Ectodermal cell (in vitro differentiated cells): ENCODE results near the gene S100A8.

ENCODE experiments used
- H3K27ac ChIP-seq: 2 replicates; pipeline ENCODE4 v1.7.0; 2013; ENCODE audit warnings: mild to moderate bottlenecking, low read depth, low read length; ENCODE audit not compliant: insufficient read depth, poor library complexity, severe bottlenecking
- H3K27me3 ChIP-seq: 2 replicates; pipeline ENCODE4 v1.7.0; 2013; ENCODE audit warnings: mild to moderate bottlenecking, low read length; ENCODE audit not compliant: insufficient read depth, control insufficient read depth, poor library complexity, severe bottlenecking
- H3K36me3 ChIP-seq: one replicate; pipeline ENCODE4 v1.7.0; 2013; ENCODE audit warnings: low read length; ENCODE audit not compliant: control insufficient read depth, insufficient read depth
- H3K4me1 ChIP-seq: one replicate; pipeline ENCODE4 v1.7.0; 2013; ENCODE audit warnings: low read length; ENCODE audit not compliant: control insufficient read depth, insufficient read depth
- H3K4me3 ChIP-seq: 2 replicates; pipeline ENCODE4 v1.7.0; 2013; ENCODE audit warnings: low read depth, low read length, control low read depth; ENCODE audit not compliant: insufficient read depth
- H3K9me3 ChIP-seq: 2 replicates; pipeline ENCODE4 v1.7.0; 2013; ENCODE audit warnings: mild to moderate bottlenecking, low read length, moderate library complexity; ENCODE audit not compliant: control insufficient read depth
- WGBS, 2 experiments: methylation state at CpG; one replicate each; pipeline ENCODE4 v1.1.7; 2013; ENCODE audit warnings: missing lambda C conversion rate in 2 of 2; 5-methylcytosine and 5-hydroxymethylcytosine counted together

S100A8 gene

DNA sequence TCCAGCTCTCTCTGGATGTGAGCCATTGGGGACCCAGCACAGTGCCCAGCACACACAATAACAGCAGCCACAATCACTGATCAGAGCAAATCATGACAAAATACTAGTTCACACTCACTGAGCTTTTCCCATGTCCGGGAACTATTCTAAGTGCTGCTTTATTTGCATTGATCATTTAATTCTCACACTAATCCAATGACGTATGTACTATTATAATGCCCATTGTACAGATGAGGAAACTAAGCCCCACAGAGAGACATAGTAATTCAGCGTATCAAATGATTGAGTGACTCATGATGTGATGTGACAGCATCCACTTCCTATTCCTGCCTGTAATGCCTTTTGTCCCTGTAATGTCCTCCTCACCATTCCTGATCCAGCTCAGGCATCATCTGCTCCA is 1.9 kb upstream of the S100A8 start:
- no peaks in the 10 kb centered on the region for H3K9me3 ChIP-seq
- H3K4me3 ChIP-seq: no peak overlapping the region
- no peaks in the 10 kb centered on the region for H3K36me3 ChIP-seq
- 87 to 90% methylated on average over 3 of the region's 3 CpGs for WGBS, 2 experiments
- no peak overlapping the region for H3K27ac ChIP-seq
- no peaks in the 10 kb centered on the region for H3K27me3 ChIP-seq
- H3K4me1 ChIP-seq: no peaks in the 10 kb centered on the region

DNA sequence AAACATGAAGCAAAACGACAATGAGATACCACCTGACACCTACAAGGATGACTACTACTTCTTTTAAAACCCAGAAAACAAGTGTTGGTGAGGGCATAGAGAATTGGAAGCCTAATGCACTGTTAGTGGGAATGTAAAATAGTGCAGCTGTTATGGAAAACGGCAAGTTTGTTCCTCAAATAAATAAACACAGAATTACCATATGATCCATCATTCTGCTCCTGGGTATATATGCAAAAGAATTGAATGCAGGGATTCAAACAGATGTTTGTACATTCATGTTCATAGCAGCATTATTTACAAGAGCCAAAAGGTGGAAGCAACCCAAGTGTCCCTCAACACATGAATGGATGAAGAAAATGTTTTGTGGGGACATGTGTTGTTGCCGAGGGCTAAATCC is 1.4 kb upstream of the S100A8 start:
- 86 to 100% methylated on average over 1 to 2 of the region's 3 CpGs for WGBS, 2 experiments
- Histone ChIP-seq H3K27me3 (no peaks in the 10 kb centered on the region), H3K4me3 (no peak overlapping the region)

DNA sequence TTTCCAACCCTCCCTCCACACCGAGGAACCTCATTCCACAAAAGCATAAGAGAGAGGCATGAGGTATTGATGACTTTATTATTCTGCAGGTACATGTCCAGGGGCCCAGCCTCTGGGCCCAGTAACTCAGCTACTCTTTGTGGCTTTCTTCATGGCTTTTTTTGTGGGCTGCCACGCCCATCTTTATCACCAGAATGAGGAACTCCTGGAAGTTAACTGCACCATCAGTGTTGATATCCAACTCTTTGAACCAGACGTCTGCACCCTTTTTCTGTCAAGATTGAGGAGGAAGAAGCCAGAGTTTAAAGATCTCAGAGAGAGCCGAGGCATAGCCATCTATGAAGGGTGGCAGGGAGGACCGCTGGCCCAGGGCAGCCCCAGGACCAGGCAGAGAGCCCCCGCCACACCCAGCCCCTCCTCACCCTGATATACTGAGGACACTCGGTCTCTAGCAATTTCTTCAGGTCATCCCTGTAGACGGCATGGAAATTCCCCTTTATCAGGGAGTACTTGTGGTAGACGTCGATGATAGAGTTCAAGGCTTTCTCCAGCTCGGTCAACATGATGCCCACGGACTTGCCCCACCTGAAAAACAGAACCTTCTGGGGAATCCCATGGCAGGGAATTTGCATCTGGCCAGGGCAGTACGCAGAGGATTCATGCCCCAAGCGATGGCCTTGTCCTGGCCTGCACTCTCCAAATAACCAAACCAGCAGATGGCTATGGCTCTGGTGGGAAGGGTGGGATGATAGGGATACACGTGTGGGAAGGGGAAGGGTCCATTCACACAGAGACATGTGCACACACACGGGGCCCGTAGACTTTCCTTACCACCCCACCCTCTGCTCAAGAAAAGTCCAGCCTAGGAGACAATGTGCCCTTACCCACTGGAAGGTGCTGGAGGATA is 647 bp downstream of the S100A8 start:
- H3K4me3 ChIP-seq: no peak overlapping the region
- WGBS, 2 experiments: 89 to 92% methylated on average over 16 of the region's 17 CpGs
- H3K9me3 ChIP-seq: no peaks in the 10 kb centered on the region
- no peak overlapping the region for H3K27ac ChIP-seq
- no peaks in the 10 kb centered on the region for H3K27me3 ChIP-seq
- H3K36me3 ChIP-seq: no peaks in the 10 kb centered on the region
- no peaks in the 10 kb centered on the region for H3K4me1 ChIP-seq

More for the DNA sequence above, 1.4 kb upstream of the S100A8 start:
- no peaks in the 10 kb centered on the region for H3K36me3 ChIP-seq
- H3K4me1 ChIP-seq: no peaks in the 10 kb centered on the region
- H3K27ac ChIP-seq: no peak overlapping the region
- no peaks in the 10 kb centered on the region for H3K9me3 ChIP-seq

DNA sequence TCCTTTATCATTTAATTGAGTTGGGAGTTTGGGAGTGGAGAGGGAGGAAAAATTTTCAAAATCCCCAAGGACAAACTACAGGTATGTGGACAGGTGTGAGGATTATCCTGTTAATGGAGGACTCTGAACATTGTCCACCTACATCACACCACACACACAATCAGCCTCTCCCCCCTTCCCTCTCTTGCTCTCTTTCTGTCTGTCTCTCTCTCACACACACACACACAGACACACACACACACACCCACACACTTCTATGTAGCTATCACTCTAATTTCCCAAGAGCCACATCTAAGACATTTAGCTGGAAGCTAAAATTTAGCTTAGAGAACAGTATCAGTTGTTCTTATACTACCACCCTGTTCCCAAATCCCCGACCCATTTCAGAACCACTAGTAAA is 1.5 kb downstream of the S100A8 start:
- no peak overlapping the region for H3K4me3 ChIP-seq
- H3K9me3 ChIP-seq: no peaks in the 10 kb centered on the region
- 100% methylated on average over 1 of the region's 1 CpG for WGBS, 2 experiments
- no peaks in the 10 kb centered on the region for H3K27me3 ChIP-seq
- no peak overlapping the region for H3K27ac ChIP-seq
- no peaks in the 10 kb centered on the region for H3K4me1 ChIP-seq
- no peaks in the 10 kb centered on the region for H3K36me3 ChIP-seq

DNA sequence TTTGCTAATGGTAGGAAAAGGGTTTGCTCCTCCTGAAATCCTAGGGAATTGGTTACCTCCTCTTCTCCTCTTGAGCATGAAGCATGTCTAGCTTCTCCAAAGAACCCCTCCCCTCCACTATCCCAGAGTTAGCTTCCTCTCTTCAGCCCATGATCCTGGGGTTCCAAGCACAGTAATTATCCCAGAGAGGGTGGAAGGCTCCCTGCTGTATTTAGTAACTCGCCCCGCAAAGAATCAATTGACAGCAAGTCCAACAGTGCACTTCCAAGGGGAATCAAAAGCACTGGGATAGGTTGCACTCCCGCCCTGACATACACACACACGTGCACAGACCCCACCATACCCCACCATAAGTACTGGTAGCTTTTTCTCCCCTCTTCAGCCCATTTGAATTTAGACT is 3.1 kb downstream of the S100A8 start:
- H3K4me1 ChIP-seq: no peaks in the 10 kb centered on the region
- H3K4me3 ChIP-seq: no peak overlapping the region
- no peaks in the 10 kb centered on the region for H3K27me3 ChIP-seq
- 88 to 92% methylated on average over 4 of the region's 4 CpGs for WGBS, 2 experiments
- no peaks in the 10 kb centered on the region for H3K9me3 ChIP-seq
- no peaks in the 10 kb centered on the region for H3K36me3 ChIP-seq
- H3K27ac ChIP-seq: no peak overlapping the region

DNA sequence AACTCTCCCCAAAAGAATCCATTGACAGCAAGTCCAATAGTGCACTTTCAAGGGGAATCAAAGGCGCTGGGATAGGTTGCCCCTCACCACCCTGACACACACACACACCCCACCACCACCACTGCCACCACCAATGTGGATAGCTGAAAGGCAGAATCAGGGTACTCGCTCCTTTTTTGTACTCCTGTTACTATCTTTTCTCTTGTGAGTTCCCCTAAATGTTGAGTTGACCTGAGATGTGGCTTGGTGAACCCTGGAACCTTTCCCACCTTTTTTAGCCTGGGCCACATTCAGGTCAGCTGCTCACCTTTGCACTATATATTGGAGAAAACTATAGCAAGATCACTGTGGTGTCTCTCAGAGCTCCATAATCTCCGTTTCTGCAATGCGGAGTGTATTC is 3.9 kb downstream of the S100A8 start:
- 94 to 95% methylated on average over 4 of the region's 4 CpGs for WGBS, 2 experiments
- Histone ChIP-seq H3K27me3 (no peaks in the 10 kb centered on the region), H3K36me3 (no peaks in the 10 kb centered on the region), H3K4me3 (no peak overlapping the region), H3K9me3 (no peaks in the 10 kb centered on the region), H3K27ac (no peak overlapping the region), H3K4me1 (no peaks in the 10 kb centered on the region)

DNA sequence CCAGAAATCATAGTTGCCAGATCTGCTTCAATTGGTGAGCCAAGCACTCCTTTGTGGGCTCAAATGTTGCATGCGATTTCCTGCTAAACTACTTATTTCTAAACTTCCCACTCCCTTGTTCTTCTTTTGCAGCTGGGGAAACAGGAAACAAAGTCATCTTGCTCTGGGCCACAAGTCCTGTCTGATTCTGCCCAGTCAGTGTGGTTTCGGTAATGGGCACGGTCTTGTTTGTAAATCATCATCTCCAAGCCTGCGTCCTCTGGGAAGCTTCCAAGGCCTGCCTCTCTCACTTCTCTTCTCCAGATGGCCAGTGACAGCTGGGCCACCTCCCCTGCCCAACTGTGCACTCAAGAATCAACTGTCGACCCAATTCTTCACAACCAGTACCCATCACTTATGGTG is 4.4 kb downstream of the S100A8 start:
- no peak overlapping the region for H3K4me3 ChIP-seq
- H3K27ac ChIP-seq: no peak overlapping the region
- H3K36me3 ChIP-seq: no peaks in the 10 kb centered on the region
- no peaks in the 10 kb centered on the region for H3K4me1 ChIP-seq
- H3K27me3 ChIP-seq: no peaks in the 10 kb centered on the region
- WGBS, 2 experiments: 88 to 90% methylated on average over 5 of the region's 5 CpGs
- H3K9me3 ChIP-seq: no peaks in the 10 kb centered on the region

DNA sequence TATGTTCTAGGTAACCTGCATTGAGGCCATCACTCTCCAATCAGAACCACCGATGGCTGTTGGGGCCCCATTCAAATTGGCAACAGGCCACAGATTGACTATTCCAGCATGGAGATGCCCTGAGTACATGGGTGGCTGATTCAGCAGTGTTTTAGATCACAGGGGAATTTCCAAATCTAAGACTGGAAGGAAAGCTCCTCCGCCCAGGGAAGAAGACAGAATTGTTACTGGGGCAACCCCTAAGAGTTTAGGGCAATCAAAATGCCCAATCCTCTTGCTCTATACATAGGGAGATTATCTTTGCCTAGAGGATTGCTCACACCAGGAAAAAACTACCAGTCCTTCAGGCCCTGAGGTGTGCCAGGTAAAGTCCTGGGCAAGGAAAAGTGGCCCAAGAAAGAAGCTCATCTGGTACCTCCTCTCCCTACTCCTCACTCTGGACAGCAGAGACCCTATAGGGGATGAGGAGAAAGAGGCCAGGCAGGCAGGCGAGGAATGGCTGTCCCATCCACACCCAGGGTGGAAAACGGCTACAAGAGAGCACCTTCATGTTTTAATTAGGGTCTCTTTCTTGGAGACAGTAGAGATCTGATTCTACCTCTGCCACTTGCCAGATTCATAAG is 5.8 kb downstream of the S100A8 start:
- no peaks in the 10 kb centered on the region for H3K36me3 ChIP-seq
- no peaks in the 10 kb centered on the region for H3K27me3 ChIP-seq
- H3K9me3 ChIP-seq: no peaks in the 10 kb centered on the region
- H3K4me3 ChIP-seq: no peak overlapping the region
- no peak overlapping the region for H3K27ac ChIP-seq
- no peaks in the 10 kb centered on the region for H3K4me1 ChIP-seq
- 91 to 92% methylated on average over 4 of the region's 4 CpGs for WGBS, 2 experiments

DNA sequence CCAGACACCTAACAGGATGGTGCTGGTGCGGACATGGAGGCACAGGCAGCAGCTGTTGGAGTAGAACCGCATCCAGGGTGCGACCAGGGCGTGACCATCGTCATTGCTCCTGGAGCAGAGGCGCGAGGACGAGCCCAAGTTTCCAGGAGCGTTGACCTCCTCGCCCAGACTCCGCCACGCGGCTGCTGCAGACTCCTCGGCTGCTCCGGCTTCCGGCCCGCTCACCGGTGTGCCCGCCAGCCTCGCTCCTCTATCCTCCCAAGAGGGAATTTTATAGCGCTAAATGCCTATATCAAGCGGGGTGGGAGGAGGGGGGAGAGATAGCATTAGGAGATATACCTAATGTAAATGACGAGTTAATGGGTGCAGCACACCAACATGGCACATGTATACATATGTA is 10.2 kb downstream of the S100A8 start:
- WGBS, 2 experiments: 94 to 96% methylated on average over 22 of the region's 23 CpGs
- no peak overlapping the region for H3K27ac ChIP-seq
- no peaks in the 10 kb centered on the region for H3K9me3 ChIP-seq
- H3K27me3 ChIP-seq: no peaks in the 10 kb centered on the region
- no peaks in the 10 kb centered on the region for H3K36me3 ChIP-seq
- no peaks in the 10 kb centered on the region for H3K4me1 ChIP-seq
- H3K4me3 ChIP-seq: no peak overlapping the region

DNA sequence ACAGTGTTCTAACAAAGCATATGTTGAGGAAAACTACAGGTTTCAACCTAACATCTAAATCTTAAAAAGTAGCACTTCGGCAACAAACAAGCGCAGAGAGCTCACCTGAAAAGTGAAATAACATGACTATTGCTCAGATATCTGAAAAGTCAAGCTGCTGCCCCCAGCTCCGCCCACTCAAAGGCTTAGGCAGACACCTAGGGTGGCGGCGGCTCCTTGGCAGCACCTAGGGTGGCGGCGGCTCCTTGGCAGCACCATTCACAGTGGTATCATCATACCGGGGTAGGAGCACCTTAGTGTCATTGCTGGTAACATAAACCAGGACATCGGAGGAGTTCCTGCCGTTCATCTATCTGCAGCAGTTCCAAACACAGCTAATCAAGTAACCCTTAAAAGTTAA is 11.3 kb downstream of the S100A8 start:
- H3K27ac ChIP-seq: no peak overlapping the region
- no peaks in the 10 kb centered on the region for H3K27me3 ChIP-seq
- H3K4me3 ChIP-seq: no peak overlapping the region
- no peaks in the 10 kb centered on the region for H3K9me3 ChIP-seq
- no peaks in the 10 kb centered on the region for H3K4me1 ChIP-seq
- WGBS, 2 experiments: 92 to 95% methylated on average over 10 of the region's 10 CpGs
- H3K36me3 ChIP-seq: no peaks in the 10 kb centered on the region
